IPS-18a (cell line): ENCODE data around the gene MT1A.
A peak's percentile ranks its signal among the peaks of the same experiment; 100 is the strongest.

Source experiments
- H3K27ac ChIP-seq: one replicate; pipeline ENCODE4 v1.5.1; 2013; ENCODE audit warnings: low read length
- H3K27me3 ChIP-seq: one replicate; pipeline ENCODE4 v1.6.1; 2013; ENCODE audit warnings: mild to moderate bottlenecking, low read length; ENCODE audit not compliant: control insufficient read depth, insufficient read depth
- H3K36me3 ChIP-seq: one replicate; pipeline ENCODE4 v1.6.1; 2013; ENCODE audit warnings: low read depth, low read length; ENCODE audit not compliant: control insufficient read depth
- H3K4me1 ChIP-seq: one replicate; pipeline ENCODE4 v1.6.1; 2013; ENCODE audit warnings: low read depth, low read length; ENCODE audit not compliant: control insufficient read depth
- H3K4me3 ChIP-seq: one replicate; pipeline ENCODE4 v1.5.1; 2013; ENCODE audit warnings: low read length
- H3K9ac ChIP-seq: one replicate; pipeline ENCODE4 v1.6.1; 2013; ENCODE audit warnings: mild to moderate bottlenecking, low read length, moderate library complexity
- H3K9me3 ChIP-seq: one replicate; pipeline ENCODE4 v1.6.1; 2013; ENCODE audit warnings: low read depth, low read length; ENCODE audit not compliant: control insufficient read depth

The MT1A gene

GRCh38 chr16:56647641-56648431, 9.4 kb downstream of the MT1A start:
- Histone ChIP-seq H3K27ac (no peak overlapping the region), H3K27me3 (peaks cover 71% of the 10 kb centered on the region), H3K36me3 (no peaks in the 10 kb centered on the region), H3K4me1 (peaks cover 3% of the 10 kb centered on the region), H3K9ac (no peak overlapping the region), H3K9me3 (no peaks in the 10 kb centered on the region), H3K4me3 (peak overlapping the region; percentile 2)

GRCh38 chr16:56649271-56649670, 10.8 kb downstream of the MT1A start:
- Histone ChIP-seq H3K4me1 (no peaks in the 10 kb centered on the region), H3K27ac (no peak overlapping the region), H3K9ac (no peak overlapping the region), H3K36me3 (no peaks in the 10 kb centered on the region), H3K27me3 (peaks cover 61% of the 10 kb centered on the region), H3K9me3 (no peaks in the 10 kb centered on the region), H3K4me3 (no peak overlapping the region)

GRCh38 chr16:56649820-56650219, 11.4 kb downstream of the MT1A start:
- H3K9me3 ChIP-seq = no peaks in the 10 kb centered on the region
- H3K9ac ChIP-seq = no peak overlapping the region
- H3K27me3 ChIP-seq = peaks cover 55% of the 10 kb centered on the region
- no peak overlapping the region for H3K27ac ChIP-seq
- H3K36me3 ChIP-seq = no peaks in the 10 kb centered on the region
- no peaks in the 10 kb centered on the region for H3K4me1 ChIP-seq
- no peak overlapping the region for H3K4me3 ChIP-seq

GRCh38 chr16:56651586-56651985, 13.1 kb downstream of the MT1A start, which contains the start of gene MT1B:
MT1B (plus strand) TSS chr16:56651886; CDS start chr16:56651954, 68 bp downstream.
- no peaks in the 10 kb centered on the region for H3K9me3 ChIP-seq
- peaks cover 44% of the 10 kb centered on the region for H3K27me3 ChIP-seq
- H3K4me1 ChIP-seq = no peaks in the 10 kb centered on the region
- H3K4me3 ChIP-seq = no peak within 1 kb of the TSS
- no peaks in the 10 kb centered on the region for H3K36me3 ChIP-seq
- no peak within 1 kb of the TSS for H3K9ac ChIP-seq
- no peak within 1 kb of the TSS for H3K27ac ChIP-seq

GRCh38 chr16:56652600-56652999, 14.1 kb downstream of the MT1A start:
- no peak overlapping the region for H3K4me3 ChIP-seq
- no peak overlapping the region for H3K9ac ChIP-seq
- no peak overlapping the region for H3K27ac ChIP-seq
- H3K9me3 ChIP-seq = no peaks in the 10 kb centered on the region
- H3K4me1 ChIP-seq = no peaks in the 10 kb centered on the region
- H3K27me3 ChIP-seq = peaks cover 37% of the 10 kb centered on the region
- H3K36me3 ChIP-seq = no peaks in the 10 kb centered on the region

- Histone ChIP-seq H3K4me3 (no peak overlapping the region), H3K27me3 (peaks cover 36% of the 10 kb centered on the region), H3K36me3 (no peaks in the 10 kb centered on the region), H3K9ac (no peak overlapping the region), H3K27ac (no peak overlapping the region), H3K4me1 (no peaks in the 10 kb centered on the region), H3K9me3 (no peaks in the 10 kb centered on the region)
Observed at GRCh38 chr16:56653218-56653617, 14.8 kb downstream of the MT1A start.

GRCh38 chr16:56657555-56658326, 19.3 kb downstream of the MT1A start, which contains the start of gene MT1F:
MT1F (plus strand) TSS chr16:56657959; CDS start chr16:56658059, 100 bp downstream.
- Histone ChIP-seq H3K9me3 (no peaks in the 10 kb centered on the region), H3K27ac (no peak within 1 kb of the TSS), H3K9ac (peak within 1 kb of the TSS; percentile 43), H3K4me3 (peak within 1 kb of the TSS; percentile 93), H3K27me3 (peaks cover 64% of the 10 kb centered on the region), H3K4me1 (no peaks in the 10 kb centered on the region), H3K36me3 (no peaks in the 10 kb centered on the region)

- H3K4me3 ChIP-seq = peak overlapping the region; percentile 93
- H3K36me3 ChIP-seq = no peaks in the 10 kb centered on the region
- no peak overlapping the region for H3K27ac ChIP-seq
- no peaks in the 10 kb centered on the region for H3K4me1 ChIP-seq
- H3K27me3 ChIP-seq = peaks cover 67% of the 10 kb centered on the region
- no peaks in the 10 kb centered on the region for H3K9me3 ChIP-seq
- peak overlapping the region; percentile 43 for H3K9ac ChIP-seq
Observed at GRCh38 chr16:56658327-56658875, 19.9 kb downstream of the MT1A start.

- peak overlapping the region; percentile 60 for H3K4me3 ChIP-seq
- no peaks in the 10 kb centered on the region for H3K36me3 ChIP-seq
- peak overlapping the region; percentile 46 for H3K9ac ChIP-seq
- H3K27me3 ChIP-seq = peaks cover 96% of the 10 kb centered on the region
- H3K27ac ChIP-seq = no peak overlapping the region
- H3K9me3 ChIP-seq = no peaks in the 10 kb centered on the region
- H3K4me1 ChIP-seq = no peaks in the 10 kb centered on the region
Observed at GRCh38 chr16:56662357-56663354, 24.2 kb downstream of the MT1A start.

- H3K9me3 ChIP-seq = no peaks in the 10 kb centered on the region
- H3K27me3 ChIP-seq = peaks cover 97% of the 10 kb centered on the region
- H3K4me1 ChIP-seq = no peaks in the 10 kb centered on the region
- H3K9ac ChIP-seq = no peak overlapping the region
- no peaks in the 10 kb centered on the region for H3K36me3 ChIP-seq
- H3K4me3 ChIP-seq = no peak overlapping the region
- H3K27ac ChIP-seq = no peak overlapping the region
Observed at GRCh38 chr16:56664506-56664905, 26.0 kb downstream of the MT1A start.
